SK-N-SH treated with all-trans-retinoic acid at 6 μM for 48 hours (cell line): ENCODE measurements around the gene FBXL14.

Experiments used
- BACH2 ChIP-seq: fragments of 250-450 bp; sonication (Bioruptor Pico); IDR thresholded peaks from 2 replicates; pipeline ENCODE4 v1.9.0; 2021; ENCODE audit warnings: mild to moderate bottlenecking, borderline replicate concordance
- ESRRG ChIP-seq: fragments of 250-450 bp; sonication (Bioruptor Pico); IDR thresholded peaks from 2 replicates; pipeline ENCODE4 v1.6.1; 2021; ENCODE audit warnings: mild to moderate bottlenecking
- GLIS3 ChIP-seq: fragments of 250-450 bp; sonication (Bioruptor Pico); IDR thresholded peaks from 2 replicates; pipeline ENCODE4 v1.5.0; 2020; ENCODE audit warnings: mild to moderate bottlenecking, moderate library complexity
- OSR1 ChIP-seq: fragments of 250-450 bp; sonication (Bioruptor Pico); IDR thresholded peaks from 2 replicates; pipeline ENCODE4 v1.8.0; 2022; ENCODE audit warnings: moderate library complexity, mild to moderate bottlenecking, inconsistent platforms
- PATZ1 ChIP-seq: fragments of 250-450 bp; sonication (Bioruptor Pico); IDR thresholded peaks from 2 replicates; pipeline ENCODE4 v1.8.0; 2020; ENCODE audit warnings: mild to moderate bottlenecking, moderate library complexity, borderline replicate concordance
- RARB ChIP-seq: fragments of 250-450 bp; sonication (Bioruptor Pico); IDR thresholded peaks from 2 replicates; pipeline ENCODE4 v1.8.0; 2021; ENCODE audit warnings: mild to moderate bottlenecking, moderate library complexity
- SNAI2 ChIP-seq: fragments of 250-450 bp; sonication (Bioruptor Pico); IDR thresholded peaks from 2 replicates; pipeline ENCODE4 v1.5.0; 2020; ENCODE audit warnings: mild to moderate bottlenecking, moderate library complexity
- TSHZ2 ChIP-seq: fragments of 250-450 bp; sonication (Bioruptor Pico); IDR thresholded peaks from 2 replicates; pipeline ENCODE4 v1.5.0; 2020; ENCODE audit warnings: mild to moderate bottlenecking, moderate library complexity
- ZFP3 ChIP-seq: fragments of 250-450 bp; sonication (Bioruptor Pico); IDR thresholded peaks from 2 replicates; pipeline ENCODE4 v1.5.0; 2020; ENCODE audit warnings: mild to moderate bottlenecking, moderate library complexity
- ZFP30 ChIP-seq: fragments of 450-650 bp; formaldehyde crosslinking; IDR thresholded peaks from 2 replicates; pipeline ENCODE4 v1.5.0; 2022; ENCODE audit warnings: mild to moderate bottlenecking, moderate library complexity
- ZNF70 ChIP-seq: fragments of 450-650 bp; formaldehyde crosslinking; IDR thresholded peaks from 2 replicates; pipeline ENCODE4 v1.5.0; 2020; ENCODE audit warnings: mild to moderate bottlenecking, moderate library complexity

GRCh38 chr12:1567852-1568251 lies 26.5 kb downstream of the FBXL14 start:
- no peak for TF ChIP-seq BACH2 (CRISPR knock-in tag)
- no peak for TF ChIP-seq PATZ1
- TF ChIP-seq ZFP3 (CRISPR knock-in tag), result no peak
- TF ChIP-seq OSR1 (CRISPR knock-in tag), result no peak
- no peak for TF ChIP-seq TSHZ2 (CRISPR knock-in tag)
- no peak for TF ChIP-seq ZNF70 (CRISPR knock-in tag)
- no peak for TF ChIP-seq SNAI2
- no peak for TF ChIP-seq ESRRG (CRISPR knock-in tag)
- TF ChIP-seq RARB (CRISPR knock-in tag), result no peak
- no peak for TF ChIP-seq GLIS3 (CRISPR knock-in tag)
- no peak for TF ChIP-seq ZFP30 (CRISPR knock-in tag)
